Stimulated activated CD8-positive, alpha-beta memory T cell treated with anti-CD3 and anti-CD28 coated beads, Interleukin-4, amount 100 ng/mL, for 1 hour (primary cell): Measurements from ENCODE around the gene TRIO.

Experiments used
- DNase-seq, 2 donors: peaks; one replicate each; pipeline ENCODE4 v3.0.0-alpha.2; 2020; ENCODE audit warnings: low read depth in 2 of 2, low spot score in 1 of 2

The TRIO gene

DNA sequence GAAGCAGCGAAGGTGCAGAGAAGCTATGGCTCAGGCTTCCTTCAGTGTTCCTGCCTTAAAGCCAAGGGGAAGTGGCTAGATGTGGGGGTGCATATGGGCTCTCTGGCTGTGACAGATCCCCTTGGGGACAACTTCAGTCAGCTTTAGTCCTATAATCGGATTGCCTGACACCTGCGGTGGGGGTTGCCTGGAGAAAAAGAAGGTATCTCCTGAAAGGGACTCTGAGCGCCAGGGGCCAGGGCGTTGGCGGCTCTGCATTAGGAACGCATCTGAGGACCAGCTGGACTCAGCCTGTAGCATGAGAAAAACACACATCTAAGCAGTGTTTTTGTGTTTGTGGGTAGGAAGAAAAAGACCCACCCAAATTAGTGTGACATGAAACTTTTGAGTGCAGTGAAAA, 354.2 kb downstream of the TRIO start:
- DNase-seq: no peak

DNA sequence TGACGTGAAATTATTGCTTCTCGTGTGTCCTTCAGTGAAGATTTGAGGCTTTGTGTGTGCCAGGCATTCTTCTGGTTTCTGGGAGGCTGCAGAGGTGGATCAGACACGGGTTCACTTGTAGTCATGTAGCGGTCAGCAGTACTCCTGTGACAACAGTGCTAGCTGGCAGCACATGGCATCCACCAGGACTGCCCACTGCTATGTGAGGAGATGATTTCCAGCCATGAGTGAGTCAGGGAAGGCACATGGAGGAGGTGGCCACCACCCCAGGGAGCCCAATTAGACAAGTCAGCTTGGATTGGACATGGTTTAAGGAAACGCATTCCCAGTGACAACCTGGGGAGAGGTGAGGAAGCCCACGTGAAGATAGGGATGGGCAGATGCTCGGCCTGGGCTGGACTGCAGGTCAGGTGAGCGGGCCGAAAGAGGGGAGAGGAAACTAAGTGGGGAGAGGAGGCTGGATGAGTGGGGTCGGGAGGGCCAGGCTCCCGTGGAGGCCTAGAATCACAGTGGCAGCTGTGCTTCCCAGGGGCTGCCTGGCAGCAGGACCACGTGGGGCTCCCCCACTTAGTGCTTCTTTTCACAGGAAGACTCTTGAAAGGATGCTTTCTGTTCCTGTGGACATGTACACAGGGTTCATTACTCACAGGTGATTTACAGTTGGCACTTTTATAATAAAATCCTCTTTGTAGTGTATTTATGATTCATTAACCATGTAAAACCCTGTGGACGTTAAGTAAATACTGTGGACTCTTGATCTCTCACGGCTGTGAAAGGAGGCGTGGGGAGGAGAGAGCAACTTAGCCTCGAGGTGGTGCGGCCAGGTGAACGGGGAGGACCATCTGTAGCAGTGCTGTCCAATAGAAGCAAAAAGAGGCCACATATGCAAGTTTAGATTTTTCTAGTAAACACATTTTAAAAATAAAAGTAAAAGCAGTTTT, 358.5 kb downstream of the TRIO start:
- DNase-seq: no peak

DNA sequence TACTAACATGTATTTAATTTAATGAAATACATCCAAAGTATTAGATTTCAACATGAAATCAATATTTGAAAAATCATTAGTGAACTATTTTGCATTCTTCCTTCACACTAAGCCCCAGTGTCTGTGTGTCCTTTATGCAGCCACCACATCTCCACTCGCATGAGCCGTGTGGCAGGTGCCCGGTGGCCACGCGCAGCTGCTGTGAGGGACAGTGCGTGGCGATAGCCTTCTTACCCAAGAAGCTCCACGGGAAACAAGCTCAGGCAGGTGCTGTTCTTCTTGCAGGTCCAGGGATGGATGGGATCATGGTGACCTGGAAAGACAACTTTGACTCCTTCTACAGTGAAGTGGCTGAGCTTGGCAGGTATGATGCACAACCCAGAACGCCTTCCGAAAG, 359.1 kb downstream of the TRIO start:
- DNase-seq: no peak

DNA sequence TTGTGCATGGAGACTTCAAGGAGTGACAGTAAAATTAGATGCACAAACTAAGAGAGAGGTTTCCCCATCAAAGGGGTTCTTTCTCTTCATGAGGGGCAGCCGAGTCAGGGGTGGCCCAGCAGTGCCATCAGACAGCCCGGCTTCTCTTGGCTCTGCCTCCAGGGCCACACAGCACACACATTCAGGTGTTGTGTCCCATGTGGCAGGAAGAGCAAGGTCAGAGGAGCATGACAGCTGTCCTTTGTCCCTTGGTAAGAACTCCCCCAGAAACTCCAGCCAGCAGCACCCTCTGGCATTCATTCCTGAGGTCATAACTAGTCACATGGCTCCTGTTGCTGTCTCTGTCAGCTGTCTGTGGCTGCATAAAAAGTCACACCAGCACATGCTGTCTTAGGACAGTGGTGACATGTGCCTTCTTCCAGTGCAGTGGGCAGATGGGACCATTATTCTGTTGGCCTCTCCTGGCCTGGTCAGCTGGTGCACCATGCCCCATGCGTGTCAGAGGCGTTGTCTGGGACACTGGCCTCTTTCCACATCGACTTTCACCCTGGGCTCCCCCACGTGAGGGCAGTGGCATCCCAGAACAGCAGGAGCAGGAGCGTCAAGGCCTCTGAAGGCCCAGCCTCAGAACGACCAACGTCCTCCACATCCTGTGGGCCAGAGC, 360.0 kb downstream of the TRIO start:
- no peak for DNase-seq

DNA sequence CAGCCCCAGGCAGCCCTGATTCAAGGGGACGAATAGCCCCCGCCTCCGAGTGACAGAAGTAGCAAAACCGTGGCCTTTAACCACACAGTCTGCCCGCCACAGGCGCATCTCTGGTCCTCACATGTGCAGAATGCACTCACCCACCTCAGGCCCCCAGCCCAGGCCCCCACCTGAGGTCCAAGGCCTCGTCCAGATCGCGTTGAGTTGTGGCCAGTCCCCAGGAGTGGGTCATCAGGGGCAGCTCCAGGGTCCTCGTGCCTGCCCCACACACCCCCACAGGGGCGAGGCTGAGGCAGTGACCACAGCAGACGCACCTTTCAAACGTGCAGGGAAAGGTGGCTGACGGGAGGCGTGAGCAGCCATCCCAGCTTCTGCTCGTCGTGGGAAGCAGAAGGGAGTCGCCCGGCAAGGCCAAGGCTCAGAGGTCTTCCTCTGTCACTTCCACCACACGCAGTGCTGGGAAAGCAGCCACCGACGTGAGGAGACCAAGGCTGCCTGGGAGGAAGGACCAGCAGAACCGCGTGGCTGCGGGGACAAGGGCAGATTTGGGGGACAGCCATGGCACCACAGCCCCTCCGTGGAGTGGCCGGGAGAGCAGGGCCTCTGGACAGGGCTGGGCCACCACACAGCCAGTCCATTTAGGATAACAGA, 360.7 kb downstream of the TRIO start:
- no peak for DNase-seq

DNA sequence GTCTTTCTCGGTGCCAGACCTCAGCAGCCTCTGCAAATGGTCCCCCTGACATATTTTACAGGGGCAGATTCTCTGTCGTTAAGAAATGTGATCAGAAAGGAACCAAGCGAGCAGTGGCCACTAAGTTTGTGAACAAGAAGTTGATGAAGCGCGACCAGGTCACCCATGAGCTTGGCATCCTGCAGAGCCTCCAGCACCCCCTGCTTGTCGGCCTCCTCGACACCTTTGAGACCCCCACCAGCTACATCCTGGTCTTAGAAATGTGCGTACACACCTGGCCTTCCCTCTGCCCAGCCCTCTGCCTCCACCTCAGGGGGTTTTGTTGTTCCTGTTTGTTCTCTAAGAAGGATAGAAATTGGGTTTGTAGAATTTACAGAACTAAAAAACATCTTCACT, 361.2 kb downstream of the TRIO start:
- no peak for DNase-seq

DNA sequence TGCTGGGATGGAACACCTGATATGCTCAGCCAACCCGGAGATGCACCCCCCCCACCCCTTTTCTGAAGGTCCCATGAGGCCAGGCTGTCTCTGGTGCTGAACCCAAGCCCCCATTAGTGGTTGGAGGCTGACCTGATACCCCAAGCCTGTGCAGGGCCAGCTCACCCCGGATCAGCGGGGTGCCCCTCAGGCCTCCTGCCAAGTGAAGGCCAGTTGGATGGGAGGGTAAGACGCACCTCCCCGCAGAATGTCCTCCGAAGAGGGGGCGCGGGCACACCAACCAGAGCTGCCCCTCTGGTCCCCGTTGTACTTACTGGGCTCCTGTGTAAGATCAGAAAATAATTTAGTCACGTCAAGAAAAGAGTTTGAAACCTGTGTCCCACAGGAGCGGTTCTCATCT, 361.7 kb downstream of the TRIO start:
- DNase-seq: no peak

DNA sequence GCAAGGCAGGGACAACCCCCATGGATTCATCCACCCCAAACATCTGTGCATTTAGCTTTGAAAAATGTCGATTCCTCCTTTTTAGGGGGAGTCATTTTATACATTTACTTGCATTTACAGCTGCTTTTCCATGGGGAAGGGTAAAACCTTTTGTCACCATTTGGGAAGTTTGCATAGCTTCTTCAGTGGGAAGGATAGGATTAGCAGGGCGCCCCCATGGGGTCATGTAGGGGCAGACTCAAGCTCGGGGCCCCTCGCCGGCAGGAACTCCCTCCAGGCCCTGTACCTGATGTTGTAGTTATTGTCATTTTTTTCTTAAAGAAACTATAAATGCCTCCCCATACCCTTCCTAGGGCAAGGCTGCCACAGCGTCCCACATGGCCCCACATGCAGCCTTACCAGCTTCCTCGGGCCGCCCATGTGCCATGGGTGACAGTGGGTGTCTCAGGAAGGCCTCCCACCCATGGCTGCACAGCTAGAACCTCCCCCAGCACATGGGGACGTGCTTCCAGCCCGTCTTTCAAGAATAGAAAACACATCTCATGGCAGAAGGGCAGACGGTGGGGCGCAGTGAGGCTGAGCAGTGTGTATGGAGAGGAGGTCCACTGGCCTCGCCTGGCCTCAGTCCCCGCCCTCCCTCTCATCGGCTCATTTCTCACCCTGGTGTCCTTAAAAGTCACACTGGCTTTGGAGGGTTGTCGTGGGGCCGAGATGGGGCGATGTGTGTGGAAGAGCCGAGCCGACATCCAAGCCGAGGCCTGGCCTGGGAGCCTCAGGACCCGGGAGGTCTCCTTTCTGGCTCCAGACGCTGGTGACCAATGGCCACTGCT, 362.4 kb downstream of the TRIO start:
- DNase-seq: no peak

DNA sequence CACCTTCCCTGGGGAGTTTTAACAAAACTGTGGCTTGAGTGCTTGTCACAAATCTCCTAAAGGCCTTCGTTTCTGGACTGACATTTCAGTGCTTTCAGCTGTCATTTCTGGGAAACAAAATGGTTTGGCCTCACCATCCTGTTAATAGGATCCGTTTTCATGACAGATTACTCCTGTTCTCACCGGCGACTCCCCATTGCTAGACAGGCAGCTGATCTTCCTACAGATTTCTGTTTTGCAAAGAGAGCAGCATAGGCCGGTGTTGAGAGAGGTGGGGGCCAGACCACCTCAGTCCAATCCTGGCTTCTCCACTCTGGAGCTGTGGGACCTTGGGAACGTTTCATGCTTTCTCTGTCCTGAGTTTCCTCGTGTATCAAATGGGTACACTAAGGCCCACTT, 363.0 kb downstream of the TRIO start:
- no peak for DNase-seq

DNA sequence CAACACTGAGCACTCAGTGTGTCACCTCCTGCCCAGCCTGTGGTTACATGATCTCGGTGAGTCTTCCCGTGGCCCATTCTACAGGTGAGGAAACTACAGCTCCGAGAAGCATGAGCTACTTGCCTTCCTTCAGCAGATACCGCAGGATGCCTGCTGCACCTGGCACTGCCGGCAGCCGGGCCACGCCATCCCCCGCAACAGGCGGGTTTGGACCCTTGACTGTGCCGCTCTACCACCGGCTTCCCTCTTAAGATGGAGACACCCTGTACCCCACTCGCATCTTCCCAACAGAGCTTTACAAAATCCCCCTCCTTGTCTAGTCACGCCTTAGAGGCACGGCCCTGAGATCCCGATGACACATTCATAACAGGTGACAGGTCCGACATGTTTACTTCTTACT, 363.5 kb downstream of the TRIO start:
- no peak for DNase-seq

DNA sequence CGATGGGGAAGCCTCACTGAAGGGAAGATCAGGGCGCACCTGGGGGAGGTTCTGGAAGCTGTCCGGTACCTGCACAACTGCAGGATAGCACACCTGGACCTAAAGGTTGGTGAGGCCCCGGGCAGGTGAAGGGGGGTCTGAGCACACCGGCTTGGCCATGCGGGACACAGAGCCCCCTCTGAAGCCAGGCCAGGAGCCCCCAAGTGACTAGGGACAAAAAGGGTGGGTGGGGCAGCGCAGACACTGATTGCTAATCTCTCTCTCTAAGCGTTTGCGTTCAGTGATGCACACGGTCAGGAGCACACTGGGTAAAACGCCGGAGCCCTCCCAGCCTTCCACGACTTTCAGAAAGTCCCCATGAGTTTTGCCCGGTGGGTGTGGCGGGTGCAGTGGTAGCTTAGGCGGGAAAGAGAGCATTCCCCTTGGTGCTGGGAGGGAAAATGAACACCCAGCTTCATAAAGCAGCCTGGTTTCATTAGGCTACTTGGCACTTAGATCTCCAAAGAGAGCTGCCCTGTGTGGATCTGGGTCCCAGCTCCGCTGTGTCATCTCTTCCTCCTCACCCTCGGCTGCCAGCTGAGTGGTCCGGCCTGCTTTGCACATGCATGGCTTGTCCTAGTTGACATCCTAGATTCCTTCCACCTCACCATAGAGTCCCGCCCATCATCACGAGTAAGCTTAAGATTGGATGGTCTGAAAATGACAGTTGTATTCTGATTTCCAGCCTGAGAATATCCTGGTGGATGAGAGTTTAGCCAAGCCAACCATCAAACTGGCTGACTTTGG, 364.2 kb downstream of the TRIO start:
- DNase-seq: no peak

DNA sequence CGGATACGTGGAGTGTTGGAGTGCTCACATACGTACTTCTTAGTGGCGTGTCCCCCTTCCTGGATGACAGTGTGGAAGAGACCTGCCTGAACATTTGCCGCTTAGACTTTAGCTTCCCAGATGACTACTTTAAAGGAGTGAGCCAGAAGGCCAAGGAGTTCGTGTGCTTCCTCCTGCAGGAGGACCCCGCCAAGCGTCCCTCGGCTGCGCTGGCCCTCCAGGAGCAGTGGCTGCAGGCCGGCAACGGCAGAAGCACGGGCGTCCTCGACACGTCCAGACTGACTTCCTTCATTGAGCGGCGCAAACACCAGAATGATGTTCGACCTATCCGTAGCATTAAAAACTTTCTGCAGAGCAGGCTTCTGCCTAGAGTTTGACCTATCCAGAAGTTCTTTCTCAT, 364.9 kb downstream of the TRIO start:
- no peak for DNase-seq

DNA sequence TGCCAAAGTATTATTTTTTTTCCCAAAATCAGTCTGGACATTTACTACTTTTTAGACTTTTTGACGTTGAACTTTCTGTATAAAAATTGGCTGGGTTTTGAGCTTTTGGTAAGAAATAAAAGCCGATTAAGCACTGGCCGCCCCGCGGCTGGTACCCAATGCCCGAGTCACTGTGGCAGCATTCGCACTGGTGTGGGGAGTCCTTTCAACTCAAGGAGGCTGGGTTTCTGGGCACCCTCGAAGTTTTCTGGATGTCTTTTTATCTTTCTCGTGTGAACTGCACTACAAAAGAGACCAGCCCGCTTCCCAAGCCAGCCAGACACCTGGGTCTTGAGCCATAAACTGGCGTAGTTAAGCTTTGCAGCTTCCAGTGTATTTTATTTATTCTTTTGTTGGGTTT, 366.4 kb downstream of the TRIO start:
- no peak for DNase-seq

DNA sequence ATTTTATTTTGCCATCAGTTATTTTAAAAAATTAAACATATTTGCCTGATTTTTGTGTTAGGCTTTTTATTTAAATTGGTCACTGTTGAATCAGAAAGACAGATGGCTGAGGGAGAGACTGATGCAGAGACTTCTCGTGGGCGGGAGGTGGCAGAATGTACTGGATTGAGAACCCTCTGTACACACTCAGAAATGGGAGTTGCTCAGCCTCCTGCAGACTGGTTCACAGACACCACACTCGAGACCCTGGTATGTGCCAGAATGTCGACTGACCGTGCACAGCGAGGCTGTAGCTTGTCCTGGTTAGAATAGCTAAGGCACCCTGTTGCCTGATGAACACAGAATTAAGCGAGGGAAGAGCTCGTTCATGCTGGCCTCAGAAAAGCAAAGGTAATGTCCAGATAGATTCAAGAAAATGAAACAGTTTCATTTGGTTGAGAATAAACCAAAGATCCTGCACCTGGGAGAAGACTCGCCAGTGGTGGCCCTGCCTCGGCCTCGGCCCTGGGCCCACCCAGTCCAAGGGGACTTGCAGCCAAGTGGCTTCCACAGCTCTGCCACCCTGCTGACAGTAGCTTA, 367.1 kb downstream of the TRIO start:
- no peak for DNase-seq

DNA sequence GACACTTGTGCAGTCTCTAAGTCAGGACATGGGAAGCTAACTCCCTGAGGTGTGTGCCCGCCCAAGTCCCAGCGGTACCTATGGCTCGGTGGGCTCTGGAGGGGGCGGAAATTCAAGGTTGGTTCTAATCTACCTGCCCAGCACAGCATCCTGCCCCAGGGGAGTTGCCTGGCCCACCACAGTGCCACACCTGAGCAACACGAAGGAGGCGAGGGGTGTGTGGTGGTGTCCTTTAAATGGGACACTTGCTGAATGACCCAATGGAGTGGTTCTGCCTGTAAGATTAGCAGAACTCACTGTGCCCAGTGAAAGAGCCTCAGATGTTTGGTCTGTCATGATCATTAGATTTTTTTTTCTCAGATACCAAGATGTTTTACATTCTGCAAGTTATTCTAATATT, 367.7 kb downstream of the TRIO start:
- no peak for DNase-seq

DNA sequence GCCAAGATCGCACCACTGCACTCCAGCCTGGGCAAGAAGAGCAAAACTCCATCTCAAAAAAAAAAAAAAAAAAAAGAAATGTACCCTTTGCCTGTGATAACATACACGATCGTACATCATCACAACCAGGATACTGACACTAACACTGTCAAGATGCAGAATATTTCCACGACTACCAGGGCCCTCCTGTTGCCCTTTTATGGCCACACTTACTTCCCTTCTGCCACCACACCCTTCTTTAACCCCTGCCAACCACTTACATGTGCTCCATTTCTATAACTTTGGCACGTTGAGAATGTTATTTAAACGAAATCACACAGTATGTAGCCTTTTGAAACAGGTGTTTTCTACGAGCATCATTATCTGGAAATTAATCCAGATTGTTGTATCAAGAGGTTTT, 369.4 kb downstream of the TRIO start:
- no peak for DNase-seq

DNA sequence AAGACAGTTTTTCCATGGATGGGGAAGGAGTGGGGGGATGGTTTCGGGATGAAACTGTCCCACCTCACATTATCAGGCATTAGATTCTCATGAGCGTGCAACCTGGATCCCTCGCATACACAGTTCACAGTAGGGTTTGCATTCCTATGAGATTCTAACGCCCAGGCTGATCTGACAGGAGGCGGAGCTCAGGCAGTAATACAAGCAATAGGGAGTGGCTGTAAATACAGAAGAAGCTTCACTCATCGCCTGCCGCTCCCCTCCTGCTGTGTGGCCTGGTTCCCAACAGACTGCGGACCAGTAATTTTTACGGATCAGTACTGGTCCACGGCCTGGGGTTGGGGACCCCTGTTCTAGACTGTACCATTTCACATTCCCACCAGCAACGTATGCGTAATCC, 370.1 kb downstream of the TRIO start:
- no peak for DNase-seq

DNA sequence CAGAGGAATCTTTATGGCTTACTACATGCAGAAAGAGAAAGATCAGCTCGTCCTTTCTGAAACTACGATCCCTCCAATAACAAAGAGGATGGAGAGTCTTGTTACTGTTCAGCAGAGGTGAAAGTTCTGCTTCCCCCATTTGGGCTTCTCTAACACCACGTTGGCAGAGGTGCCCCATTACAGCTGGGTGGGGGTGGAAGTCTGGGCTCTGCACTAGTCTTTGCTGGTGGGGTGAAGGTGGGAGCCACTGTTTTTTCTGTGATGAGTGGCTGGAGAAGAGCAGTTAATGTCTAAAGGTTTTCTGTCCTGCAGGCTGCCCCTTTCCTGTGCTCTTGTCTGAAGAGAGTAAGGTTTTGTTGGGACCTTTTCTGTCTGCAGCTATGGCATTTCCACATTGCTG, 373.8 kb downstream of the TRIO start:
- no peak for DNase-seq

DNA sequence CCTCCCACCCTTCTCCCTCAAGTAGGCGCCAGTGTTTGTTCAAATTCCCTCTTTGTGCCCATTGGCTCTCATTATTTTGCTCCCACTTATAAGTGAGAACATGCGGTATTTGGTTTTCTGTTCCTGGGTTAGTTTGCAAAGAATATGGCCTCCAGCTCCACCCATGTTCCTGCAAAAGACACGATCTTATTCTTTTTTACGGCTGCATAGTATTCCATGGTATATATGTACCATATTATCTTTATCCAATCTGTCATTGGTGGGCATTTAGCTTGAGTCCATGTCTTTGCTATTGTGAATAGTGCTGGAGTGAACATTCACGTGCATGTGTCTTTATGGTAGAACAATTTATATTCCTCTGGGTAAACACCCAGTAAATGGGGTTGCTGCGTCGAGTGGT, 375.5 kb downstream of the TRIO start:
- no peak for DNase-seq

DNA sequence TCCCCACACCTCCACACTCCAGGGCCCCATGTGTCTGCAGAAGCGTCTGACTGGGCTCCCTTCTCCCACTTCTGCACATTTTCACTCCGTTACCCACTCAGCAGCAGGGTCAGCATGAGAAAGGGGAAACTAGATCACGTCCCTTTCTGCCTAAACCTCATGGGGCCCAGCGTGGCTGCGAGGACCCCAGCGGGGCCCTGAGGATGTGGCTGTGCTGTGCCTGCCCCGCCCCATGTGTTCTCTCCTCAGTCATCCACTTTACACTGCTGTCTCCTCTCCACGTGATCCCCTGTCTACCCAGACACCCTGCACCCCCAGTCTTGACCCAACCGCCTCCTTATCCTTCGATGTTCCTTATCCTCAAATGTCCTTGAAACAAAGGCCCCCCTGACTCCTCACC, 378.6 kb downstream of the TRIO start:
- DNase-seq: no peak
